Measurements from ENCODE around the gene VAMP1.
A peak's percentile ranks its signal among the peaks of the same experiment; 100 is the strongest.
"Not testable (repeated sequence)": the region's sequence is repeated elsewhere in the genome, so short reads cannot be mapped to it uniquely, and the experiment has no call there.

VAMP1 gene

DNA sequence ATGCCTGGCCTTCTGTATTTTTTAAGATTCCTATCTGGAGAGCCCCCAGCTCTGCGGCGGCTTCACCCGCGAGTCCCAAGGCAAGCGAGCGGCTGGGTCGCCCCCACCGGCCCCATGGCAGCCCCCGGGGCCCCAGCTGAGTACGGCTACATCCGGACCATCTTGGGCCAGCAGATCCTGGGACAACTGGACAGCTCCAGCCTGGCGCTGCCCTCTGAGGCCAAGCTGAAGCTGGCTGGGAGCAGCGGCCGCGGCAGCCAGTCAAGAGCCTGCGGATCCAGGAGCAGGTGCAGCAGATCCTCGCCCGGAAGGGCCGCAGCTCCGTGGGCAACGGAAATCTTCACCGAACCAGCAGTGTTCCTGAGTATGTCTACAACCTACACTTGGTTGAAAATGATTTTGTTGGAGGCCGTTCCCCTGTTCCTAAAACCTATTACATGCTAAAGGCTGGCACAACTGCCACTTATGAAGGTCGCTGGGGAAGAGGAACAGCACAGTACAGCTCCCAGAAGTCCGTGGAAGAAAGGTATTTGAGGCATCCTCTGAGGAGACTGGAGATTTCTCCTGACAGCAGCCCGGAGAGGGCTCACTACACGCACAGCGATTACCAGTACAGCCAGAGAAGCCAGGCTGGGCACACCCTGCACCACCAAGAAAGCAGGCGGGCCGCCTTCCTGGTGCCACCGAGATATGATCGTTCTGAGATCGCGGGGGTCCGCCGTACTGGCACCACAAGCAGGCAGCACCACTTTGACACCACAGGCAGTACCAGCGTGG is 7.3 kb upstream of the VAMP1 start:
- not testable (repeated sequence) for H3K4me3 Mint-ChIP-seq, ATAC-seq, H3K4me1 Mint-ChIP-seq, H3K27me3 Mint-ChIP-seq, H3K9me3 Mint-ChIP-seq, H3K27ac Mint-ChIP-seq, DNase-seq

DNA sequence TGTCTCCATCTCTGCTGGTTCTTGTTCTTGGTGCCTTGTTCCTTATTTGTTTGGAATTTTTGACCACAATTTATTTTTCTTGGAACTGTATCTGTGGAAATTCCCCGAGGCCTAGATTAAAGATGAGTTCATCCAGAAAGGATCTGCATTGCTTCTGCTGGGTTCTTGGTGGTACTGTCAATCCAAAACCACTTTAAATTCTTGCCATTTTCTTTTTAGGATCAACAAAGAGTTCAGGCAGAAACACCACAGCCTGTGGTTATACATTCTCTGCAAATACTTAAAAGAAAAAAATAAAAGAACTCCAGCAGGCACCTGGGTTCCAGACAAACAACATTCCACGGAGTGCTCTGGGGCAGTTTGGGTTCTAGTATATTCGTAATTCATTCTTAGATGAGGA is 6.0 kb upstream of the VAMP1 start:
- H3K4me1 Mint-ChIP-seq, result peaks cover 8% of the 10 kb centered on the region
- ATAC-seq (no peak), DNase-seq (no peak)
- H3K9me3 Mint-ChIP-seq, result no peaks in the 10 kb centered on the region
- H3K4me3 Mint-ChIP-seq, result no peak overlapping the region
- no peak overlapping the region for H3K27ac Mint-ChIP-seq
- no peaks in the 10 kb centered on the region for H3K27me3 Mint-ChIP-seq

DNA sequence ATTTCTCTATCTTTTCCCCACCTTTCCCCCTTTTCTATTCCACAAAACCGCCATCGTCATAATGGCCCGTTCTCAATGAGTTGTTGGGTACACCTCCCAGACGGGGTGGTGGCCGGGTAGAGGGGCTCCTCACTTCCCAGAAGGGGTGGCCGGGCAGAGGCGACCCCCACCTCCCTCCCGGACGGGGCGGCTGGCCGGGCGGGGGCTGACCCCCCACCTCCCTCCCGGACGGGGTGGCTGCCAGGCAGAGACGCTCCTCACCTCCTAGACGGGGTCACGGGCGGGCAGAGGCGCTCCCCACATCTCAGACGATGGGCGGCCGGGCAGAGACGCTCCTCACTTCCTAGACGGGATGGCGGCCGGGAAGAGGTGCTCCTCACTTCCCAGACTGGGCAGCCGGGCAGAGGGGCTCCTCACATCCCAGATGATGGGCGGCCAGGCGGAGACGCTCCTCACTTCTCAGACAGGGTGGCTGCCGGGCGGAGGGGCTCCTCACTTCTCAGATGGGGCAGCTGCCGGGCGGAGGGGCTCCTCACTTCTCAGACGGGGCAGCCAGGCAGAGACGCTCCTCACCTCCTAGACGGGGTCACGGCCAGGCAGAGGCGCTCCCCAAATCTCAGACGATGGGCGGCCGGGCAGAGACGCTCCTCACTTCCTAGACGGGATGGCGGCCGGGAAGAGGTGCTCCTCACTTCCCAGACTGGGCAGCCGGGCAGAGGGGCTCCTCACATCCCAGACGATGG is 4.9 kb upstream of the VAMP1 start:
- H3K4me3 Mint-ChIP-seq, H3K27ac Mint-ChIP-seq, H3K27me3 Mint-ChIP-seq, H3K9me3 Mint-ChIP-seq, DNase-seq, ATAC-seq: not testable (repeated sequence)
- peaks cover 17% of the 10 kb centered on the region for H3K4me1 Mint-ChIP-seq

DNA sequence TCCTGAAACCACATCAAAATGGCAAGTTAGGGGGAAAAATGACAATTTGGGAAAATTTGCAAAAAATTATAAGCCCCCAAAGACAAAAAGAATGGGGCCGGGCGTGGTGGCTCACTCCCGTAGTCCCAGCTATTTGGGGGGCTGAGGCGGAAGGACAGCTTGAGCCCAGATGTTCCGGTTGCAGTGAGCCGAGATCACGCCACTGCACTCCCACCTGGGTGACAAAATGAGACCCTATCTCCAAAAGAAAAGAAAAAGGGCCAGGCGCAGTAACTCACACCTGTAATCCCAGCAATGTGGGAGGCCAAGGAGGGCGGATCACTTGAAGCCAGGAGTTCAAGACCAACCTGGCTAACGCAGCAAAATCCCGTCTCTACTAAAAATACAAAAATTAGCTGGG is 2.0 kb upstream of the VAMP1 start:
- DNase-seq (no peak), ATAC-seq (no peak)
- Mint-ChIP-seq H3K4me1 (peaks cover 38% of the 10 kb centered on the region), H3K4me3 (peak overlapping the region in 1 of 2 donors; percentile 37), H3K9me3 (no peaks in the 10 kb centered on the region), H3K27me3 (no peaks in the 10 kb centered on the region), H3K27ac (no peak overlapping the region)

DNA sequence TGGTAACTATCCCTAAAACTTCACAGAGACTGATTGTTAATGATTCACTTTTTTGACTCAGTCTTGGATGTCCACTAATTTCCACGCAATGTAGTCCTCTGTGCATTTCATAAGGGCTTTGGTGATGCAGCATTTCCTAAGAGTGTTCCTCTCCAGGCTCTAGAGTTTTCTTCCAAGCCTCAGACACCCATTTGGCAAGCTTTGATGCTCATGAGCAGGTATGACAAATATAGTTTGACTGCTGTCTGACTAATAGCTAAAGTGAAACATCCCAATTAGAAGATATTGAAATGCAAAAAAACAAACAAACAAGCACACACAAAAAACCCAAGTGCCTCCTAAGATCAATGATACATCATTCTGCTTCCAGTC is 1.5 kb upstream of the VAMP1 start:
- no peaks in the 10 kb centered on the region for H3K27me3 Mint-ChIP-seq
- H3K4me1 Mint-ChIP-seq, result peaks cover 43% of the 10 kb centered on the region
- no peak for ATAC-seq
- H3K27ac Mint-ChIP-seq, result no peak overlapping the region
- peak overlapping the region in 1 of 2 donors; percentile 37 for H3K4me3 Mint-ChIP-seq
- no peak for DNase-seq
- peaks cover 0 to 3% of the 10 kb centered on the region in 2 donors for H3K9me3 Mint-ChIP-seq

DNA sequence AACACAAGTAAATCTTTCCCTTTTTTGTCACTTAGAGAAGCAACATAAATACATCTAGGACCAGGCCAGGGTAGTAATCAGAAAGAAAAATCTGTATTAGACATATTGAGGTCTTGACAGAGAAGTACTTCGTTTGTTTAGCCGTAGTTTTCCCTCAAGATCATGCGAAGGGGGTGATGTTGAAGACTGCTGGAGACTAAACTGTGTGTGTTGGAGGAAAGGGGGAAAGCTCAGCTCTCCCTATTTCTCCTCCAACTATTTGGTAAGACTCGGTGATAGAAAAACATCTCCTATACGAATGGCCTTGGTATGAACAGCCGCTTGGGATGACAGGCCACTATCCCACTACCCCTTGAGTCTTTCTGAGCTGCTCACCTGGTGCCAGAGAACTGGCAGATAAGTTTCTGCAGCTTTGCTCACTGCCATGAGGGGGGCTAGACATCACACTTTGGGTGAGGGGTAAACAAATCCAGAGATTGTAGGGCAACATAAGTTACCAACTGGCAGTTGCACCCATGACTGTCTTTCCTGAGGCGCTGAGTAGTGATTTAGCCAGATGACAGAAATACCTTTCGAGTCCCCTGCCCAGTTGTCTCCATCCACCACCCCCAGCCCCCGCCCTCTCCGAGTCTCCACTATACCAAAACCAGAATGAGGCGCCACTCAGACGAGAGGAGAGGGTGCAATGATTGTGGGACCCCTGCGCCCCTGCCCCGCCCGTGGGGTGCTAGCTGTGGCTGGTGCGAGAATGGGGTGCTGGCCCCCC is 685 bp downstream of the VAMP1 start:
- ATAC-seq (no peak), DNase-seq (no peak)
- Mint-ChIP-seq H3K9me3 (peaks cover 0 to 4% of the 10 kb centered on the region in 2 donors), H3K27me3 (no peaks in the 10 kb centered on the region), H3K4me3 (peak overlapping the region; percentile 78 to 88), H3K4me1 (peaks cover 63% of the 10 kb centered on the region), H3K27ac (peak overlapping the region; percentile 76 to 91)

DNA sequence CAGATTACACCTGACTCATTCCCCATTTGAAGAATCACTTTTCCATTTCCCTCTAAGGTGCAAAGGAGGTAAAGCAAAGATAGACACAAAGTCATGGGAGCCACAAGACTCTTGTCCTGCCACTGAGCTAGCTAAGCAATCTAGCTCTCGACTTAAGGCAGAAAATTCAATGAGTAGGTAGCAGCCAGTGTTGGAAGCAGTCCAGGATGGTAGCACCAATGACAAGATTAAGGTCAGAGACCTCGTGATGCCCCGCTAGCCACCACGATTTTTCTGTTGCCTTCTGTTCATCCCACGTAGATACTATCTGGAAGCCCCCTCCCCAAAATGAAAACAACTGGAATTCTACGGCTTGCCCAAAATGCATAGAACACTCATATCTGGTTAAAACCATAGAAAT is 1.4 kb downstream of the VAMP1 start:
- H3K4me1 Mint-ChIP-seq, result peaks cover 70% of the 10 kb centered on the region
- peaks cover 0 to 4% of the 10 kb centered on the region in 2 donors for H3K9me3 Mint-ChIP-seq
- no peaks in the 10 kb centered on the region for H3K27me3 Mint-ChIP-seq
- H3K4me3 Mint-ChIP-seq, result peak overlapping the region; percentile 78 to 88
- DNase-seq (no peak), ATAC-seq (no peak)
- peak overlapping the region; percentile 76 to 79 for H3K27ac Mint-ChIP-seq

DNA sequence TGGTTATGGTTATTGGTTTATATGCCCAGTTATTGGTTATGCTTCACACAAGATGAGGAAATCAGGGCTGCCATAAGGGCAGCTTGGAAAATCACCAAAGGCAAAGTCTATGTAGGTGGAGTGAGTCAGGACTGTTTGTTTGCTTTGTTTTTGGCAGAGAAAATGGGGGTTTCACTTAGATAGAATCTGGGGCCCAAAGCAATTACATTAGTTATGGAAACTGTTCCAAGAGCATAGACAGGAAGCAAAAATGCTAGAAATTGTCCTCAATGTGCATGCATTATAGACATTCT is 2.2 kb downstream of the VAMP1 start:
- no peak for ATAC-seq
- H3K4me3 Mint-ChIP-seq, result peak overlapping the region; percentile 78 to 88

DNA sequence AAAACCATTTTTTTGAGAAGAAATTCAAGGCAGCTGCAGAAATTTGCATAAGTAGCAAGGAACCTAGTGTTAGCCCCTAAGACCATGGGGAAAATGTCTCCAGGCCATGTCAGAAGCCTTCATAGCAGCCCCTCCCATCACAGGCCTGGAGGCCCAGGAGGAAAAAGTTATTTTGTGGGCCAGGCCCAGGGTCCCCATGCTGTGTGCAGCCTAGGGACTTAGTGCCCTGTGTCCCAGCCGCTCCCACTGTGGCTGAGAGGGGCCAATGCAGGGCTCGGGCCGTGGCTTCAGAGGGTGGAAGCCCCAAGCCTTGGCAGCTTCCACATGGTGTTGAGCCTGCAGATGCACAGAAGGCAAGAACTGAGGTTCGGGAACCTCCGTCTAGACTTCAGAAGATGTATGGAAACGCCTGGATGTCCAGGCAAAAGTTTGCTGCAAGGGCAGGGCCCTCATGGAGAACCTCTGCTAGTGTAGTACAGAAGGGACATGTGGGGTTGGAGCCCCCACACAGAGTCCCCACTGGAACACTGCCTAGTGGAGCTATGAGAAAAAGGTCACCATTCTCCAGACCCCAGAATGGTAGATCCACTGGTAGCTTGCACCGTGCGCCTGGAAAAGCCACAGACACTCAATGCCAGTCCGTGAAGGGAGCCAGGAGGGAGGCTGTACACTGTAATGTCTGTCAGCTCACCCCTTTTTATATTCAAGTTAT is 2.8 kb downstream of the VAMP1 start:
- not testable (repeated sequence) for H3K9me3 Mint-ChIP-seq, H3K27me3 Mint-ChIP-seq, ATAC-seq, DNase-seq
- Mint-ChIP-seq H3K4me1 (peaks cover 83% of the 10 kb centered on the region), H3K4me3 (peak overlapping the region; percentile 78 to 88), H3K27ac (peak overlapping the region in 1 of 2 donors; percentile 82)

More for the DNA sequence above, 2.2 kb downstream of the VAMP1 start:
- Mint-ChIP-seq H3K27me3 (no peaks in the 10 kb centered on the region), H3K27ac (peak overlapping the region in 1 of 2 donors; percentile 10), H3K9me3 (peaks cover 0 to 4% of the 10 kb centered on the region in 2 donors), H3K4me1 (peaks cover 78% of the 10 kb centered on the region)
- DNase-seq, result no peak

DNA sequence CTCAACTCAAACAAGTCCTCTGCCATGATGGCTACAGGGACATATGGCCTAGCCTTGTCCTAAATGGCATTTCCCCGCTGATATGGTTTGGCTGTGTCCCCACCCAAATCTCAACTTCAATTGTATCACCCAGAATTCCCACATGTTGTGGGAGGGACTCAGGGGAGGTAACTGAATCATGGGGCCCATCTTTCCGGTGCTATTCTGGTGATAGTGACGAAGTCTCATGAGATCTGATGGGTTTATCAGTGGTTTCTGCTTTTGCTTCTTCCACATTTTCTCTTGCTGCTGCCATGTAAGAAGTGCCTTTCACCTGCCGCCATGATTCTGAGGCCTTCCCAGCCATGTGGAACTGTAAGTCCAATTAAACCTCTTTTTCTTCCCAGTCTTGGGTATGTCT is 3.7 kb downstream of the VAMP1 start:
- peak overlapping the region; percentile 78 to 88 for H3K4me3 Mint-ChIP-seq
- not testable (repeated sequence) for ATAC-seq, H3K9me3 Mint-ChIP-seq, DNase-seq, H3K27me3 Mint-ChIP-seq
- H3K27ac Mint-ChIP-seq, result peak overlapping the region; percentile 14 to 27
- peaks cover 87% of the 10 kb centered on the region for H3K4me1 Mint-ChIP-seq

DNA sequence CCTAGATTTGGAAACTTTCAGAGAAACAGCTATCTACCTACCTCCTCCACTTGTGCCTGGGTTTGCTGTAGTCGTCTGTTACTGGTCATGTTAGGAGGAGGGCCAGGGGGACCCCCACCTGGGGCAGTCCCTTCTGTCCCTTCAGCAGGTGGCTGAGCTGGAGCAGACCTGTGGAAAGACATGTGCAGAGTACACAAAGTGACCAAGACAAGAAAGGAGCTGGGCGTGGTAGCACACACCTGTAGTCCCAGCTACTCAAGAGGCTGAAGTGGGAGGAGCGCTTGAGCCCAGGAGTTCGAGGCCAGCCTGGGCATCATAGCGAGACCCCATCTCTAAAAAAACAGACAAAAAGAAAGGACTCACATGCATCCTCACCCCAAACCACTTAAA is 4.3 kb downstream of the VAMP1 start:
- H3K4me1 Mint-ChIP-seq, result peaks cover 88% of the 10 kb centered on the region
- peaks cover 0 to 4% of the 10 kb centered on the region in 2 donors for H3K9me3 Mint-ChIP-seq
- DNase-seq (no peak), ATAC-seq (no peak)
- peak overlapping the region in 1 of 2 donors; percentile 94 for H3K27ac Mint-ChIP-seq
- no peaks in the 10 kb centered on the region for H3K27me3 Mint-ChIP-seq
- H3K4me3 Mint-ChIP-seq, result peak overlapping the region; percentile 51 to 60

DNA sequence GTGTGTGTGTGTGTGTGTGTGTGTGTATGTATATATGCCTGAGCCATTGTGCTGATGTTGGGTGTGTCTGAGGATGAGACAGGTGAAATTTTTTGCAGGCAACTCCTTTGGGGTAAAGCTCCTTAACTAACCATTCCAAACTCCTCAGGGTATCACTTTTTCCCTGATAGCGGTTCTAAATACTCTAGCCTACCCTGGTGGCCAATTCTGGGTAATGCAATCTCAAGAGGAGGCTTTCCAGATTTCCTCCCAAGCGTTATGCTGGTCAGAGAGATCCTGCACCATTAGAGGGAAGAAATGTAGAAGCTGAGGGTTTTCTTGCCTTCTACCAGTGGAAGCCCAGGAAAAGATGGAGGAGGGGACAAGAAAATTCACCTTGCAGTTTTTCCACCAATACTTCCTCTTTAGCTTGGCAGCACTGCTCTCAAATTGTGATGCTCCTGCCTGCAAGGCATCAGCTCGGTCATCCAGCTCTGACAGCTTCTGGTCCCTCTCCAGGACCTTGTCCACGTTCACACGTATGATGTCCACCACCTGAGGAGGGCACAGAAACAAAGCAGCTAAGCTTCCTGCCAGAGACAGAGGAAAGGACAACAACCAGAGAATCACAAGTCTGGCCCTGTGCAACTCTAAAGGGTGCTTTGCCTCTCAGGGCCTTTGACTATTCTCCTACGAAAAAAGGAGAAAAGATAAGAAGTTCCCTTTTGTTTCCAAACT is 4.9 kb downstream of the VAMP1 start:
- ATAC-seq, result no peak
- Mint-ChIP-seq H3K9me3 (peaks cover 0 to 4% of the 10 kb centered on the region in 2 donors), H3K4me1 (peaks cover 88% of the 10 kb centered on the region), H3K27me3 (no peaks in the 10 kb centered on the region), H3K4me3 (peak overlapping the region; percentile 51 to 60), H3K27ac (peak overlapping the region; percentile 42 to 79)
- DNase-seq, result no peak

DNA sequence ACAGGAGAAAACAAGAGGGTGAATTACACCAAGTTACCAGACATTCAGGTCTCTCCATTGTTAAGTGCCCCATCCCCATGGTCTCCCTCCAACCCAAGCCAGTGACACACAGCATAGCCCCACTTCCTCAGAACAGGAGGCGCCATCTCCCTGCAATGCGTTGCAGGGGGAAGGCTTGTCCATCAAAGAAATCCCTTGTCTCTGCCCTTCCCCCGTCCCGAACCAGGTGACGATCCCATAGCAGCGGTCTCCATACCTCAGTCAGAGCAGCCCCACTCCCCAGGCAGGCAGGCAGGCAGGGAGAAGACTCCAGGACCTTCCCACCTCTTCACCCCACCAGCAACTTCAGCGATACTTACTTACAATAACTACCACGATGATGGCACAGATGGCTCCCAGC is 5.9 kb downstream of the VAMP1 start:
- Mint-ChIP-seq H3K9me3 (peaks cover 0 to 4% of the 10 kb centered on the region in 2 donors), H3K4me3 (peak overlapping the region; percentile 83 to 85), H3K4me1 (peaks cover 95% of the 10 kb centered on the region), H3K27ac (peak overlapping the region; percentile 83 to 88), H3K27me3 (no peaks in the 10 kb centered on the region)
- DNase-seq (no peak), ATAC-seq (no peak)

DNA sequence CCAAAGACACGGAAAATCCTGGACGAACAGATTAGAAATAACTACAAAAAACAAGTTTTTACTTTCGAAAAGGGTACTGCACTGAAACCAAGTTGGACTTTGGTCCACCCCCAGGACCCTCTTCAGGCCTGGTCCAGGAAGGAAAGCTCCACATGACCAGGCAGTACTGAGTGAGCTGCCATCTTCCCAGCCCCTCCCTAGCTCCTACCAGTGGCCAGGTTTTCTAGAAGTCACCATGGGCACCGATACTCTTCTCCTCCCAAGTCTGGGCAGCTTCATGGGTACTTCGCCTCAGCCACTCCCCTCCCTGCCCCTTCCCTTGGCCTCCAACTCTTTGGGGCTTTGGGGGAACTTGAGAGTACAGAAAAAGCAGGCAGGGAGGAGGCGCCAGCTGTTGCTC is 6.6 kb downstream of the VAMP1 start:
- Mint-ChIP-seq H3K27ac (peak overlapping the region; percentile 83 to 97), H3K27me3 (no peaks in the 10 kb centered on the region), H3K4me3 (peak overlapping the region; percentile 83 to 85)

DNA sequence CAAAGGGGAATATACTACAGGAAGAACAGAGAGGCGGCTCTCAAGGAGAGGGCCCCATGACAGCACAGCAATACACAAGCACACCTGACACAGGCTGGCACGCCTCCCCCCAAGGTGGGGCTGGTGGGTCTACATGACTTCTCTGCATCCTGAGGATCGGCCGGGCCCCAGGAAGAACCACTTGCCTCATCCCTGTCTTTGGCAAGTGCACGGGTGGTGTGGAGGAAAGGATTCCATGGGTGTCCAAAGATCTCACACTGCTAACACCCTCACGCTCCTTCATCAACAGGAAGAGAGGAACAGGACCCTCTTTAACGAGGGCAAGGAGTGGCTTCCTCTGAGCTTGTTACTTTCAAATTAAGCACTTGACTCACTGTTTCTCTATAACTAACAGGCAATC is 7.3 kb downstream of the VAMP1 start:
- Mint-ChIP-seq H3K27ac (peak overlapping the region; percentile 60 to 97), H3K4me1 (peaks cover 94% of the 10 kb centered on the region), H3K9me3 (peaks cover 0 to 4% of the 10 kb centered on the region in 2 donors), H3K27me3 (no peaks in the 10 kb centered on the region), H3K4me3 (peak overlapping the region; percentile 83 to 85)
- no peak for ATAC-seq
- DNase-seq, result no peak

More for the DNA sequence above, 6.6 kb downstream of the VAMP1 start:
- peaks cover 0 to 4% of the 10 kb centered on the region in 2 donors for H3K9me3 Mint-ChIP-seq
- no peak for DNase-seq
- no peak for ATAC-seq
- peaks cover 94% of the 10 kb centered on the region for H3K4me1 Mint-ChIP-seq
